LNCAP (cell line): ENCODE data around the gene DENND2C.
A peak's percentile ranks its signal among the peaks of the same experiment; 100 is the strongest.

Experiments
- TF ChIP-seq, protein P1 (sequence below): fragments of 450-650 bp; IDR thresholded peaks from 2 replicates; pipeline ENCODE4 v1.5.1; 2017; ENCODE audit warnings: mild to moderate bottlenecking

Gene DENND2C

DNA sequence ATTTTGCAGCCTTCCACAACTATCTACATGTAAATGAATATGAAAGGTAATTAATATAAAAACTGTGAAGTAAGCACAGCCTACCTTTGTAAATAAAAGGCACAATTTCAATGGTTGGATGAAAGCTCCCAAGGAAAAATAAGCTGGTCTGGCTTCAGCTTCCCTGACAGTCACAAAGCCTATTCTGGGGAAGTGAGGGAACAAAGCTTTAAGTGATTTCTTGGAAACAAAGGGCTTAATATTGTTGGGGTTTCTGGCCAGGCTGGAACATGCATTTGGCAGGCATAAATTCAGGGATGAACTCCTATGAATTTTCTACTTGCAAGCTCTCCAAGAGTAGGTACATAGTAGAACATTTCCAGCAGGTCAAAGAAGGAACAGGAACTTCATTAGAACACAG is 105.7 kb downstream of the DENND2C start:
- TF ChIP-seq, protein P1, sequence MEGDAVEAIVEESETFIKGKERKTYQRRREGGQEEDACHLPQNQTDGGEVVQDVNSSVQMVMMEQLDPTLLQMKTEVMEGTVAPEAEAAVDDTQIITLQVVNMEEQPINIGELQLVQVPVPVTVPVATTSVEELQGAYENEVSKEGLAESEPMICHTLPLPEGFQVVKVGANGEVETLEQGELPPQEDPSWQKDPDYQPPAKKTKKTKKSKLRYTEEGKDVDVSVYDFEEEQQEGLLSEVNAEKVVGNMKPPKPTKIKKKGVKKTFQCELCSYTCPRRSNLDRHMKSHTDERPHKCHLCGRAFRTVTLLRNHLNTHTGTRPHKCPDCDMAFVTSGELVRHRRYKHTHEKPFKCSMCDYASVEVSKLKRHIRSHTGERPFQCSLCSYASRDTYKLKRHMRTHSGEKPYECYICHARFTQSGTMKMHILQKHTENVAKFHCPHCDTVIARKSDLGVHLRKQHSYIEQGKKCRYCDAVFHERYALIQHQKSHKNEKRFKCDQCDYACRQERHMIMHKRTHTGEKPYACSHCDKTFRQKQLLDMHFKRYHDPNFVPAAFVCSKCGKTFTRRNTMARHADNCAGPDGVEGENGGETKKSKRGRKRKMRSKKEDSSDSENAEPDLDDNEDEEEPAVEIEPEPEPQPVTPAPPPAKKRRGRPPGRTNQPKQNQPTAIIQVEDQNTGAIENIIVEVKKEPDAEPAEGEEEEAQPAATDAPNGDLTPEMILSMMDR: no peak

DNA sequence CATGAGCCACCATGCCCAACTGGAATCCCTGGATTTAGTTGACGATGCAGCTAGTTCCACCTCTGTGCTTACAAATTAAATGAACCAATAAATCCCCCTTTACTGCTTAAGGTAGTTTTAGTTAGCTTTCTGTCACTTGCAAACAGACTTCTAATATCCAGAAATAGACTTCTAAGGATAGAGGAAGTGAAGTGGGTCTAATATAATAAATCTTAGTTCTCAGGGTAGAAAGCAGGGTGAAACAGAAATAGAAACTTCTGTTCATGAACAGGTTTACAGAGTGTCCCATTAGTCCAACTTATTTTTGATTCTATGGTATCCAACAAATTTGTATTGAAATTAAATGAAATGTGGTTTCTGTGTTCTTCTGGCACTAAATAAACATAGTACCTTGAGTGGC is 108.5 kb downstream of the DENND2C start:
- TF ChIP-seq, protein P1: no peak

DNA sequence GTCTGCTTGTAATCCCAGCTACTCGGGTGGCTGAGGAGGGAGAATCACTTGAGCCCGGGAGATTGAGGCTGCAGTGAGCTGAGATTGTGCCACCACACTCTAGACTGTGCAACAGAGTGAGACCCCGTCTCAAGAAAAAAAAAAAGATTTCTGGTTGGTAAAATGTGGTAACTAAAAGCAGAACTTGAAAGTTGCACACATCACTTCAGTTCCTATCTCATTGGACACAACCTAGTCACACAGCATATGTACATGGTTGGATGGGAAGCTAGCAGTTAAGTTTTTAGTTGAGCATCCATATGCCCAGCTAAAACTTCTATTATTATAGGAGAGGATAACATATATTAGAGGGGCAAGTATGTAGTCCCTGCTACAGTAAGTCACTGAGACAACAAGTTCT is 110.5 kb downstream of the DENND2C start:
- TF ChIP-seq, protein P1: no peak

DNA sequence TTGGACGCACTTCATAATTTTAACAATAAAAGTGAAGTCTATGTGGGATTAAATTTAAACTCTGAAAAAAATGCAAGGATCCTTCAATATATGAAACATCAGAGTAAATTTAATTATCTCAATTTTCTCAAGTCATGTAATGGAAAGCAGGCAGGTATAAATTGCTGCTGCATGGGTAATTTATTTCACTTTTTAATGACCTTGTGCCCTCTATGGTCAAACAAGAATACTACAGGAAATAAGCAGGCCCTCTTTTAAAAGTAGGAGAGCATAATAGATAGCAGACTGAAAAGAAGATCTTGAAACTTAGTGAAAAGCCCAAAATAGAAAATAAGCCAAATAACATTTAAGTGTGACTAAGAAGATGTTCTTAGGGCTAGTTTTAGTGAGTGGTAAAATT is 111.3 kb downstream of the DENND2C start:
- TF ChIP-seq, protein P1: peak; percentile 65

DNA sequence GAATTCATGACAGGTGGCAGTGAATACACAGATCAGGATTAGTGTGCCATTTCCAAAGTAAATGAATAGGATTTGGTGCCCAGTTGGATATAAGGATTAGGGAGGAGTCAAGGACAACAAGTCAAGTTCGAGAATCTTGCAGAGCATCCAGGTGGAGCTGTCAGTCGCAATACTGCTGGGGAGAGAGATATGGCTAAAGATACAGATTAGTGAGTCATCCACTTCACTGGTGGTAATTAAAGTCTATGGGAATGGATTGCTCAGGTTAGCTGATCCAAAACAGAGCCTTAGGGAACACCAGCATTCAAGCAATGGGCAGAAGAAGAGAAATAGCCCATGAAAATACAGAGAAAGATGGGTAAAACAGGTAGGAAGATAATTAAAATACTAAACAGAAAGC is 115.3 kb downstream of the DENND2C start:
- TF ChIP-seq, protein P1: no peak

DNA sequence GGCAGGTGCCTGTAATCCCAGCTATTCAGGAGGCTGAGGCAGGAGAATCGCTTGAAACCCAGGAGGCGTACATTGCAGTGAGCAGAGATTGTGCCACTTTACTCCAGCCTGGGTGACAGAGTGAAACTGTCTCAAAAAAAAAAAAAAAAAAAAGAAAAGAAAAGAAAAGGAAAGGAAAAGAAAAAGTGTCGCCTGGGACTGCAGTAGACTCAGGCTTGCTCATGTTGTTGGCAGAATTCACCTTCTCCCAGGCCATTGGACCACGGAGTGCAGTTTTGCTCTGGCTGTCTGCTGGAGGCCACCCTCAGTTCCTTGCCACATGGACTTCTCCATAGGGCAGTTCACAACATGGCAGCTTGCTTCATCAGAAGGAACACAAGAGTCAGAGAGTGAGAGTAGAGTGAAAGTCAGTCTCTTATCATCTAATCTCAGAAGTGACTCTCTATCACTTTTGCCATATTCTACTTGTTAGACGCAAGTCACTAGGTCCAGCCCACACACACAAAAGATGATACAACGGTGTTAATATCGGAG is 117.7 kb downstream of the DENND2C start:
- TF ChIP-seq, protein P1: no peak

DNA sequence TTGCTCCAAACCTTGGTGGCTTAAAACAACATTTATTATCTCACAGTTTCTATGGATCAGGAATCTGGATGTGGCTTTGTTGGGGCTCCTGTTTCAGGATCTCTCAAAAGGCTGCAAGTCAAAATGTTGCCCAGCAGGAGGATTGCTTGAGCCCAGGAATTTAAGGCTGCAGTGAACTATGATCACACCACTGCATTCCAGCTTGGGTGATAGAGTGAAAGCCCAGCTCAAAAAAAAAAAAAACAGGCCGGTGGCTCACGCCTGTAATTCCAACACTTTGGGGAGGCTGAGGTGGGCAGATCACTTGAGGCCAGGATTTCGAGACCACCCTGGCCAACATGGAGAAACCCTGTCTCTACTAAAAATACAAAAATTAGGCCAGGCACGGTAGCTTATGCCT is 118.4 kb downstream of the DENND2C start:
- TF ChIP-seq, protein P1: no peak

DNA sequence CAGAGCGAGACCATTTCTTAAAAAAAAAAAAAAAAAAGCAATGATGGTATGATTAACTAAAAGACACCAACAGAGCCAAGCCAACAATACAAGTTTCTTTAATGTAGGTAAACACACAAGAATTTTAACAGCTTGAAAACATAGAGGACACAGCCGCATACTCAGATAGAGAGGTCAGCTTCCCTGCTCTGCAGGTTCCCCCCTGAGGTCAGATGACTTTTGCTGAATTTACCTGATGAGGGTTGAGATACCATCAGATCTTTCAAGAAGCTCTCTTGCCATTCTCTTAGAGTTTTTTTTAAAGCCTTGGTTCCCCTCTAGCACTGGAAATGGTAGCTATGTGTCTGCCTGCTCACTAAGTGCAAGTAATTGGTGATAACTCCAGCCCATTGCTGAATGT is 119.5 kb downstream of the DENND2C start:
- TF ChIP-seq, protein P1: no peak
